NCI-H1417 treated with DMSO at 0.1 percent for 48 hours (cell line): Measurements from ENCODE around the gene PRR9.

Experiments
- DNase-seq: peaks from one replicate; lab custom pipeline; 2025; lab: John Stamatoyannopoulos, UW

PRR9 gene

GRCh38 chr1:153265457-153265856 lies 48.1 kb downstream of the PRR9 start:
- DNase-seq = no peak
